CD14-positive monocyte (primary cell): Measurements from ENCODE around the gene GLT6D1. TPM values are rescaled to one million over a fixed set of nuclear protein-coding genes. Genes with fewer than 3 reads are reported as not detected.

ENCODE experiments used
- DNase-seq, 3 donors: peaks; one replicate each; pipeline ENCODE4 v3.0.0-alpha.2; 2011 to 2022
- H2AFZ ChIP-seq: 2 replicates; pipeline ENCODE4 v1.6.0; 2012; ENCODE audit warnings: mild to moderate bottlenecking, low read depth, low read length, inconsistent platforms; ENCODE audit not compliant: insufficient read depth, poor library complexity, severe bottlenecking
- H3K27ac ChIP-seq, 2 donors: 1 replicate in 1 of 2; 2 replicates in 1 of 2; pipeline ENCODE4 v1.5.1; 2012 to 2013; ENCODE audit warnings: low read length in 2 of 2, control low read depth in 1 of 2, inconsistent platforms in 1 of 2, low read depth in 1 of 2, mild to moderate bottlenecking in 1 of 2
- H3K27me3 ChIP-seq, 2 donors: one replicate each; pipeline versions ENCODE4 v1.6.0 to v1.6.1; 2011 to 2013; ENCODE audit warnings: low read length in 2 of 2; ENCODE audit not compliant: control insufficient read depth in 2 of 2, insufficient read depth in 2 of 2
- H3K36me3 ChIP-seq, 2 donors: replicated peaks in 1 of 2; 1 replicate in 1 of 2; 2 replicates in 1 of 2; pipeline versions ENCODE4 v1.5.1 to v1.6.1; 2012 to 2013; ENCODE audit warnings: low read length in 2 of 2, control low read depth in 1 of 2, inconsistent platforms in 1 of 2, mild to moderate bottlenecking in 1 of 2; ENCODE audit not compliant: insufficient read depth in 2 of 2, control insufficient read depth in 1 of 2
- H3K4me1 ChIP-seq, 2 donors: 1 replicate in 1 of 2; 2 replicates in 1 of 2; pipeline versions ENCODE4 v1.5.1 to v1.6.1; 2012 to 2013; ENCODE audit warnings: low read length in 2 of 2, control low read depth in 1 of 2, inconsistent platforms in 1 of 2, mild to moderate bottlenecking in 1 of 2, moderate library complexity in 1 of 2; ENCODE audit not compliant: insufficient read depth in 2 of 2, control insufficient read depth in 1 of 2
- H3K4me2 ChIP-seq: replicated peaks from 2 replicates; pipeline ENCODE3; 2012; ENCODE audit warnings: low read length, moderate library complexity, mild to moderate bottlenecking; ENCODE audit not compliant: poor library complexity, severe bottlenecking; ENCODE audit errors: extremely low read depth
- H3K4me3 ChIP-seq, 3 experiments: fragments of 200-600 bp in 1 of 3; sonication (generic) in 1 of 3; replicated peaks in 1 of 3; 1 replicate in 2 of 3; 2 replicates in 1 of 3; pipeline ENCODE4 v1.5.1; 2011 to 2013; ENCODE audit warnings: low read length in 3 of 3, mild to moderate bottlenecking in 3 of 3, control low read depth in 2 of 3, low read depth in 2 of 3, inconsistent platforms in 1 of 3, moderate library complexity in 1 of 3
- H3K79me2 ChIP-seq: 2 replicates; pipeline ENCODE4 v1.6.0; 2012; ENCODE audit warnings: mild to moderate bottlenecking, control low read depth, inconsistent platforms, low read length, moderate library complexity; ENCODE audit not compliant: insufficient read depth
- H3K9ac ChIP-seq: 2 replicates; pipeline ENCODE4 v1.6.0; 2017; ENCODE audit warnings: low read length, mild to moderate bottlenecking; ENCODE audit not compliant: insufficient read depth, poor library complexity, severe bottlenecking
- H3K9me3 ChIP-seq, 2 donors: replicated peaks in 1 of 2; 1 replicate in 1 of 2; 2 replicates in 1 of 2; pipeline versions ENCODE4 v1.5.1 to v1.6.1; 2012 to 2013; ENCODE audit warnings: low read length in 2 of 2, control low read depth in 1 of 2; ENCODE audit not compliant: control insufficient read depth in 1 of 2, insufficient read depth in 1 of 2
- H4K20me1 ChIP-seq: 2 replicates; pipeline ENCODE4 v1.6.0; 2012; ENCODE audit warnings: mild to moderate bottlenecking, low read length, control low read depth, moderate library complexity; ENCODE audit not compliant: insufficient read depth
- H3K27ac Mint-ChIP-seq, 7 donors: one replicate each; pipeline ENCODE4 v1.8.0; 2020; ENCODE audit warnings: mild to moderate bottlenecking in 7 of 7, mixed read lengths in 7 of 7, moderate library complexity in 6 of 7, inconsistent platforms in 2 of 7
- H3K27me3 Mint-ChIP-seq, 3 donors: one replicate each; pipeline ENCODE4 v1.8.0; 2021 to 2022; ENCODE audit warnings: low read depth in 3 of 3, mild to moderate bottlenecking in 3 of 3, mixed read lengths in 3 of 3, moderate library complexity in 3 of 3, inconsistent platforms in 1 of 3
- H3K36me3 Mint-ChIP-seq, 2 donors: one replicate each; pipeline ENCODE4 v1.8.0; 2020; ENCODE audit warnings: mixed read lengths in 2 of 2, inconsistent platforms in 1 of 2, mild to moderate bottlenecking in 1 of 2
- H3K4me1 Mint-ChIP-seq: one replicate; pipeline ENCODE4 v1.8.0; 2020; ENCODE audit warnings: mild to moderate bottlenecking, mixed read lengths
- H3K4me3 Mint-ChIP-seq, 2 donors: one replicate each; pipeline ENCODE4 v1.8.0; 2020; ENCODE audit warnings: mild to moderate bottlenecking in 2 of 2, mixed read lengths in 2 of 2, moderate library complexity in 1 of 2
- H3K9me3 Mint-ChIP-seq, 7 donors: one replicate each; pipeline ENCODE4 v1.8.0; 2020 to 2022; ENCODE audit warnings: mixed read lengths in 7 of 7, mild to moderate bottlenecking in 6 of 7, moderate library complexity in 6 of 7, inconsistent platforms in 2 of 7
- WGBS: methylation state at CpG from one replicate; pipeline ENCODE4 v1.1.5; 2013; ENCODE audit warnings: missing lambda C conversion rate; ENCODE audit not compliant: insufficient coverage; 5-methylcytosine and 5-hydroxymethylcytosine counted together
- intact Hi-C, 2 donors: fragments of 100-400 bp; cut with micrococcal nuclease; formaldehyde crosslinking; loops; one replicate each; pipeline versions ENCODE4 v1.15.0 to v1.15.1; 2023
- polyA plus RNA-seq, 3 donors: library from polyadenylated mRNA; depleted of rRNA in 1 of 3; unstranded in 2 of 3; stranded (reverse) in 1 of 3; fragments of 300-500 nt in 2 of 3; fragments of >200 nt in 1 of 3; fragmentation: Illumina TruSeq in 2 of 3; gene quantifications; 1 replicate in 2 of 3; 2 replicates in 1 of 3; pipeline ENCODE4 v1.2.3, GENCODE V29; 2012 to 2021
- TF ChIP-seq, protein P1 (sequence below): fragments of 200-600 bp; IDR thresholded peaks from one replicate; pipeline ENCODE4 v1.8.0; 2022; ENCODE audit warnings: antibody characterized with exemption, mild to moderate bottlenecking

GLT6D1 gene
- polyA plus RNA-seq, 3 donors = not detected

DNA sequence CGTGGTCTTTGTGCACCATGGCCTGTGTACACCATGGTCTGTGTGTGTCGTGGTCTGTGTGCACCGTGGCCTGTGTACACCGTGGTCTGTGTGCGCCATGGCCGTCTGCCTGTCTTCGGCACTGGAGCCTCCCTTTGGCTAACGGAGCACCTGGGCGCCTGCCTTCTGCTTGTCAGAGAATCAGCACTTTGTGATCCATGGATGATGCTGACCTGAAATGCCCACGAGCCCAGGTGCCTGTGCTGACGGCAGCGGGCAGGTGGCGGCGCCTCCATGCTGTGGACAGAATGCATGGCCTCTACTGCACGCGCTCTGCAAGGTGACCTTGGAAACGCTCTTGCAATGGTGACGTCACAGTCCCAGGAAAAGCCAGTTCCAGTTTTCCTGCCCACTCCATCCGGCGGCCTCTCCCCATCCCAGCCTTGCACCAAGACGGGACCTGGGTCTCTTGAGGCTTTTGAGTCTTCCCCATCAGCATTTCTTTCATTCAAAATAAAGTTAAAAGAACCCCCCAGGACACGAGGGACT is 38.4 kb upstream of the GLT6D1 start:
- no peaks in the 10 kb centered on the region for H4K20me1 ChIP-seq
- 84% methylated on average over 18 of the region's 22 CpGs for WGBS
- no peak for DNase-seq
- Mint-ChIP-seq H3K27me3 (peaks cover 2 to 6% (median 6%) of the 10 kb centered on the region in 3 donors), H3K27ac (no peak overlapping the region), H3K36me3 (no peaks in the 10 kb centered on the region), H3K9me3 (peaks cover 0 to 2% (median 0%) of the 10 kb centered on the region in 7 donors), H3K4me1 (no peaks in the 10 kb centered on the region), H3K4me3 (no peak overlapping the region)
- no peaks in the 10 kb centered on the region for H3K79me2 ChIP-seq
- no peak overlapping the region for H3K27ac ChIP-seq
- H3K4me1 ChIP-seq = no peaks in the 10 kb centered on the region
- H3K4me2 ChIP-seq = no peak overlapping the region
- no peak overlapping the region for H2AFZ ChIP-seq
- intact Hi-C loops = no loop called here
- H3K27me3 ChIP-seq = no peaks in the 10 kb centered on the region
- no peaks in the 10 kb centered on the region for H3K36me3 ChIP-seq
- no peak overlapping the region for H3K9ac ChIP-seq
- TF ChIP-seq, protein P1, sequence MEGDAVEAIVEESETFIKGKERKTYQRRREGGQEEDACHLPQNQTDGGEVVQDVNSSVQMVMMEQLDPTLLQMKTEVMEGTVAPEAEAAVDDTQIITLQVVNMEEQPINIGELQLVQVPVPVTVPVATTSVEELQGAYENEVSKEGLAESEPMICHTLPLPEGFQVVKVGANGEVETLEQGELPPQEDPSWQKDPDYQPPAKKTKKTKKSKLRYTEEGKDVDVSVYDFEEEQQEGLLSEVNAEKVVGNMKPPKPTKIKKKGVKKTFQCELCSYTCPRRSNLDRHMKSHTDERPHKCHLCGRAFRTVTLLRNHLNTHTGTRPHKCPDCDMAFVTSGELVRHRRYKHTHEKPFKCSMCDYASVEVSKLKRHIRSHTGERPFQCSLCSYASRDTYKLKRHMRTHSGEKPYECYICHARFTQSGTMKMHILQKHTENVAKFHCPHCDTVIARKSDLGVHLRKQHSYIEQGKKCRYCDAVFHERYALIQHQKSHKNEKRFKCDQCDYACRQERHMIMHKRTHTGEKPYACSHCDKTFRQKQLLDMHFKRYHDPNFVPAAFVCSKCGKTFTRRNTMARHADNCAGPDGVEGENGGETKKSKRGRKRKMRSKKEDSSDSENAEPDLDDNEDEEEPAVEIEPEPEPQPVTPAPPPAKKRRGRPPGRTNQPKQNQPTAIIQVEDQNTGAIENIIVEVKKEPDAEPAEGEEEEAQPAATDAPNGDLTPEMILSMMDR = no peak
- no peak overlapping the region for H3K4me3 ChIP-seq
- H3K9me3 ChIP-seq = no peaks in the 10 kb centered on the region

DNA sequence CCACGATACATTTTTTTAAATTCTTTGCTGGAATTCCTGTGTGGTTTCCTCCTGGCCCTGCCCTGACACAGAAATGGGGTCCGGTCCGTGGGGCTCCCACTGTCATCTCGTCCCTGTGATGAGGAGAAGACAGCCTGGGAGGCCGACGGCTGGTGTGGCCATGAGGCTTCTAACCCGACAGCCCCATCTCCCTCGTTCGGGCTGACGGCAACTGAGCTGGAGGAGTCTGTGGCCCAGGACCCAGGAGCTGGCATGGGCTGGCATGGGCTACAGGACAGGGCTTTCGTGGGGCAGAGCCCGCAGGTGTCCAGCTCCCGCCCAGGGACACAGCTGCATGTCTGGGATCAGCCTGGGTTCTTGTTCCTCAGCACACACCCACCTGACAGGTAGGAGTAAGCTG is 37.6 kb upstream of the GLT6D1 start:
- H3K79me2 ChIP-seq = no peaks in the 10 kb centered on the region
- H3K27ac Mint-ChIP-seq = no peak overlapping the region
- WGBS = 85% methylated on average over 11 of the region's 13 CpGs
- H3K4me3 ChIP-seq = no peak overlapping the region
- no peak overlapping the region for H3K9ac ChIP-seq
- H3K4me2 ChIP-seq = no peak overlapping the region
- H3K9me3 Mint-ChIP-seq = peaks cover 0 to 2% (median 0%) of the 10 kb centered on the region in 7 donors
- H3K4me1 ChIP-seq = no peaks in the 10 kb centered on the region
- H3K9me3 ChIP-seq = no peaks in the 10 kb centered on the region
- H4K20me1 ChIP-seq = no peaks in the 10 kb centered on the region
- no peak overlapping the region for H2AFZ ChIP-seq
- H3K36me3 ChIP-seq = no peaks in the 10 kb centered on the region
- DNase-seq = no peak
- no peaks in the 10 kb centered on the region for H3K36me3 Mint-ChIP-seq
- H3K4me1 Mint-ChIP-seq = no peaks in the 10 kb centered on the region
- TF ChIP-seq, protein P1 = no peak
- no peaks in the 10 kb centered on the region for H3K27me3 ChIP-seq
- intact Hi-C loops = no loop called here
- no peak overlapping the region for H3K4me3 Mint-ChIP-seq
- H3K27ac ChIP-seq = no peak overlapping the region
- H3K27me3 Mint-ChIP-seq = peaks cover 2 to 8% (median 6%) of the 10 kb centered on the region in 3 donors
